Neural cell (in vitro differentiated cells): ENCODE results near the gene MYBPC2. TPM values are rescaled to one million over a fixed set of nuclear protein-coding genes. Genes with fewer than 3 reads are reported as not detected.
A peak's percentile ranks its signal among the peaks of the same experiment; 100 is the strongest.

Experiments used
- H2AFZ ChIP-seq: fragments of 200-600, 300-800 bp; sonication (generic), shearing (Covaris generic); 2 replicates; pipeline ENCODE4 v1.6.0; 2014; ENCODE audit warnings: low read depth, mild to moderate bottlenecking, antibody characterized with exemption, low read length, moderate library complexity
- H3F3A ChIP-seq: fragments of 200-600 bp; shearing (Covaris generic); 2 replicates; pipeline ENCODE4 v1.6.1; 2016; ENCODE audit warnings: mild to moderate bottlenecking, moderate library complexity, mixed read lengths, antibody characterized with exemption, low read length; ENCODE audit not compliant: insufficient read depth, poor library complexity, severe bottlenecking
- H3K27ac ChIP-seq: fragments of 200-600, 300-800 bp; sonication (generic), shearing (Covaris generic); 2 replicates; pipeline ENCODE4 v1.5.1; 2014; ENCODE audit warnings: mild to moderate bottlenecking, low read length, moderate library complexity
- H3K27me3 ChIP-seq: fragments of 300-800, 200-600 bp; sonication (generic), shearing (Covaris generic); 2 replicates; pipeline ENCODE4 v1.6.0; 2014; ENCODE audit warnings: mild to moderate bottlenecking, low read depth, low read length, moderate library complexity; ENCODE audit not compliant: insufficient read depth
- H3K36me3 ChIP-seq: fragments of 300-800, 200-600 bp; sonication (generic), shearing (Covaris generic); 2 replicates; pipeline ENCODE4 v1.5.1; 2014; ENCODE audit warnings: mild to moderate bottlenecking, antibody characterized with exemption, low read length, moderate library complexity; ENCODE audit not compliant: insufficient read depth
- H3K4me2 ChIP-seq: fragments of 300-800, 200-600 bp; sonication (generic), shearing (Covaris generic); 2 replicates; pipeline ENCODE4 v1.6.0; 2014; ENCODE audit warnings: mild to moderate bottlenecking, low read length
- H3K4me3 ChIP-seq: fragments of 300-800, 200-600 bp; sonication (generic), shearing (Covaris generic); 2 replicates; pipeline ENCODE4 v1.5.1; 2014; ENCODE audit warnings: mild to moderate bottlenecking, low read length, moderate library complexity
- H3K79me2 ChIP-seq: fragments of 200-600 bp; shearing (Covaris generic); replicated peaks from 2 replicates; pipeline ENCODE4 v1.6.0; 2014; ENCODE audit warnings: mild to moderate bottlenecking, low read length, moderate library complexity; ENCODE audit not compliant: insufficient read depth
- H3K9ac ChIP-seq: fragments of 300-800, 200-600 bp; sonication (generic), shearing (Covaris generic); 2 replicates; pipeline ENCODE4 v1.6.1; 2016; ENCODE audit warnings: mild to moderate bottlenecking, low read length, mixed read lengths
- H3K9me2 ChIP-seq: fragments of 200-600 bp; shearing (Covaris generic); 2 replicates; pipeline ENCODE4 v1.6.1; 2016; ENCODE audit warnings: mild to moderate bottlenecking, low read length, mixed read lengths; ENCODE audit not compliant: insufficient read depth
- H3K9me3 ChIP-seq: fragments of 200-600, 300-800 bp; sonication (generic), shearing (Covaris generic); 2 replicates; pipeline ENCODE4 v1.6.1; 2016; ENCODE audit warnings: mild to moderate bottlenecking, mixed run types, low read length, moderate library complexity, mixed read lengths
- H4K20me1 ChIP-seq: fragments of 200-600 bp; shearing (Covaris generic); 2 replicates; pipeline ENCODE4 v1.6.1; 2016; ENCODE audit warnings: mild to moderate bottlenecking, mixed run types; ENCODE audit not compliant: insufficient read depth
- EP300 ChIP-seq: fragments of 450-650 bp; conservative IDR thresholded peaks from 2 replicates; pipeline ENCODE4 v1.6.1; 2014; ENCODE audit warnings: antibody characterized with exemption, mild to moderate bottlenecking, moderate library complexity; ENCODE audit not compliant: poor library complexity, severe bottlenecking
- EZH2 ChIP-seq: fragments of 200-600, 300-800 bp; shearing (Covaris generic), sonication (generic); IDR thresholded peaks from 2 replicates; pipeline ENCODE4 v1.6.1; 2014; ENCODE audit warnings: antibody characterized with exemption, low read length, borderline replicate concordance, mild to moderate bottlenecking; ENCODE audit not compliant: insufficient read depth, poor library complexity, severe bottlenecking
- MXI1 ChIP-seq: fragments of 450-650 bp; conservative IDR thresholded peaks from 2 replicates; pipeline ENCODE4 v1.6.1; 2014; ENCODE audit warnings: antibody characterized with exemption, mild to moderate bottlenecking; ENCODE audit not compliant: poor library complexity, severe bottlenecking
- POLR2AphosphoS5 ChIP-seq: IDR thresholded peaks from 2 replicates; pipeline ENCODE4 v1.6.1; 2012
- RAD21 ChIP-seq: fragments of 450-650 bp; conservative IDR thresholded peaks from 2 replicates; pipeline ENCODE4 v1.6.1; 2014; ENCODE audit warnings: antibody characterized with exemption, mild to moderate bottlenecking, moderate library complexity
- SMC3 ChIP-seq: fragments of 450-650 bp; conservative IDR thresholded peaks from 2 replicates; pipeline ENCODE4 v1.6.1; 2014; ENCODE audit warnings: antibody characterized with exemption, mild to moderate bottlenecking, moderate library complexity; ENCODE audit not compliant: poor library complexity
- TAF1 ChIP-seq: IDR thresholded peaks from 2 replicates; pipeline ENCODE4 v1.6.1; 2012; ENCODE audit warnings: low read depth
- polyA plus RNA-seq: library from polyadenylated mRNA; depleted of rRNA; stranded (reverse); fragments of >200 nt; gene quantifications from 2 replicates; pipeline ENCODE4 v1.2.3, GENCODE V29; 2014
- TF ChIP-seq, protein P1 (sequence below): fragments of 450-650 bp; IDR thresholded peaks from 2 replicates; pipeline ENCODE4 v1.5.1; 2014; ENCODE audit warnings: antibody characterized with exemption, mild to moderate bottlenecking, moderate library complexity; ENCODE audit not compliant: poor library complexity, severe bottlenecking
- TF ChIP-seq, protein P2 (sequence below): IDR thresholded peaks from 2 replicates; pipeline ENCODE4 v1.6.1; 2012; ENCODE audit warnings: borderline replicate concordance

Gene MYBPC2
- polyA plus RNA-seq, 1 donor from 2014 or later: not detected

DNA sequence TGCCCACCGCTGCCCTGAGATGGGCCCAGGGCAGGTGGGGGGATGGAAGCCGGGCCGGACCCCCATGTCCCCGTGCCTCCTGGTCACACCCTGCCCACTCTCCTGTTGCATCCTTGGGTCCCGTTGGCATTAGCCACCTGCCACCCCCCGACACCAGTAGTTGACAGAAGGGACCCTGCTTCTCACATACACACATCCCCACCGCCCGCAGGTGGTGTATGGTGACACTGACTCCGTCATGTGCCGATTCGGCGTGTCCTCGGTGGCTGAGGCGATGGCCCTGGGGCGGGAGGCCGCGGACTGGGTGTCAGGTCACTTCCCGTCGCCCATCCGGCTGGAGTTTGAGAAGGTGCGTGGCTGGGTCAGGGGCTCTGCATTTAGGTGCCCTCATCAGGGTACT lies 19.2 kb upstream of the MYBPC2 start:
- no peak overlapping the region for H3K9ac ChIP-seq
- H3K4me2 ChIP-seq: no peak overlapping the region
- H3K27ac ChIP-seq: no peak overlapping the region
- no peak overlapping the region for H3K4me3 ChIP-seq
- TF ChIP-seq RAD21 (no peak), EP300 (no peak)
- no peaks in the 10 kb centered on the region for H3F3A ChIP-seq
- H3K9me3 ChIP-seq: no peaks in the 10 kb centered on the region
- no peaks in the 10 kb centered on the region for H4K20me1 ChIP-seq
- no peak overlapping the region for H2AFZ ChIP-seq
- no peaks in the 10 kb centered on the region for H3K9me2 ChIP-seq
- H3K79me2 ChIP-seq: no peaks in the 10 kb centered on the region
- H3K27me3 ChIP-seq: peaks cover 3% of the 10 kb centered on the region
- H3K36me3 ChIP-seq: no peaks in the 10 kb centered on the region

DNA sequence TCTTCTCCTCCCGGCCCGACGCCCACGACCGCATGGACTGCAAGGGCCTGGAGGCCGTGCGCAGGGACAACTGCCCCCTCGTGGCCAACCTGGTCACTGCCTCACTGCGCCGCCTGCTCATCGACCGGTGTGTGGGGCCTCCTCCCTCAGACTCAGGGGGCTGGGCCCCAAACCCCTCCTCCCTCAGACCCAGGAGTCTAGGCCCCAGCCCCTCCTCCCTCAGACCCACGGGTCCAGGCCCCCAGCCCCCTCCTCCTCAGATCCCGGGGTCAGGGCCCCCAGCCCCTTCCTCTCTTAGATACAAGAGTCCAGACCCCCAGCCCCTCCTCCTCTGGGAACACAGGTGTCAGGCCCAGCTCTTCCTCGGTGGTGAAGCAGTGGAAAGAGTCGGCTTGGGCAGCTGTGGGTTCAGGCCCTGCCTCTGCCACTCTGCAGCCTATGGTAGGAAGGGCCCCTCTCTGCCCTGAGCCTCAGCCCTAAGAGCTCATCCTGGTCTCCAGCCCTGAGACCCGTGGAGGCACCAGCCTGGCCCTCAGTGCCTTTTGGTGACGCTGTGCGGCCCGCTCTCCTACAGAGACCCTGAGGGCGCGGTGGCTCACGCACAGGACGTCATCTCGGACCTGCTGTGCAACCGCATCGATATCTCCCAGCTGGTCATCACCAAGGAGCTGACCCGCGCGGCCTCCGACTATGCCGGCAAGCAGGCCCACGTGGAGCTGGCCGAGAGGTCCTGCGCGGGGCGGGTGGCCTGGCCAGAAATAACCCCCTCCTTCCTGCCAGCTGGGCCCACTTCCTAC lies 17.6 kb upstream of the MYBPC2 start:
- Histone ChIP-seq H3K4me3 (no peak overlapping the region), H2AFZ (no peak overlapping the region), H3K9me3 (no peaks in the 10 kb centered on the region), H3K79me2 (no peaks in the 10 kb centered on the region), H3F3A (no peaks in the 10 kb centered on the region), H3K9me2 (no peaks in the 10 kb centered on the region), H3K4me2 (no peak overlapping the region), H3K36me3 (no peaks in the 10 kb centered on the region), H4K20me1 (no peaks in the 10 kb centered on the region), H3K27me3 (peaks cover 14% of the 10 kb centered on the region), H3K9ac (no peak overlapping the region), H3K27ac (no peak overlapping the region)
- TF ChIP-seq EZH2 (no peak), POLR2AphosphoS5 (no peak), SMC3 (peak; percentile 40), RAD21 (peak; percentile 18), MXI1 (no peak)
- TF ChIP-seq, protein P1, sequence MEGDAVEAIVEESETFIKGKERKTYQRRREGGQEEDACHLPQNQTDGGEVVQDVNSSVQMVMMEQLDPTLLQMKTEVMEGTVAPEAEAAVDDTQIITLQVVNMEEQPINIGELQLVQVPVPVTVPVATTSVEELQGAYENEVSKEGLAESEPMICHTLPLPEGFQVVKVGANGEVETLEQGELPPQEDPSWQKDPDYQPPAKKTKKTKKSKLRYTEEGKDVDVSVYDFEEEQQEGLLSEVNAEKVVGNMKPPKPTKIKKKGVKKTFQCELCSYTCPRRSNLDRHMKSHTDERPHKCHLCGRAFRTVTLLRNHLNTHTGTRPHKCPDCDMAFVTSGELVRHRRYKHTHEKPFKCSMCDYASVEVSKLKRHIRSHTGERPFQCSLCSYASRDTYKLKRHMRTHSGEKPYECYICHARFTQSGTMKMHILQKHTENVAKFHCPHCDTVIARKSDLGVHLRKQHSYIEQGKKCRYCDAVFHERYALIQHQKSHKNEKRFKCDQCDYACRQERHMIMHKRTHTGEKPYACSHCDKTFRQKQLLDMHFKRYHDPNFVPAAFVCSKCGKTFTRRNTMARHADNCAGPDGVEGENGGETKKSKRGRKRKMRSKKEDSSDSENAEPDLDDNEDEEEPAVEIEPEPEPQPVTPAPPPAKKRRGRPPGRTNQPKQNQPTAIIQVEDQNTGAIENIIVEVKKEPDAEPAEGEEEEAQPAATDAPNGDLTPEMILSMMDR: peak; percentile 47

- no peak overlapping the region for H3K4me2 ChIP-seq
- no peak for TF ChIP-seq POLR2AphosphoS5
- no peak for TF ChIP-seq MXI1
- TF ChIP-seq SMC3: no peak
- no peak for TF ChIP-seq EP300
- no peak for TF ChIP-seq EZH2
- TF ChIP-seq, protein P1: no peak
- no peak for TF ChIP-seq TAF1
- TF ChIP-seq, protein P2, sequence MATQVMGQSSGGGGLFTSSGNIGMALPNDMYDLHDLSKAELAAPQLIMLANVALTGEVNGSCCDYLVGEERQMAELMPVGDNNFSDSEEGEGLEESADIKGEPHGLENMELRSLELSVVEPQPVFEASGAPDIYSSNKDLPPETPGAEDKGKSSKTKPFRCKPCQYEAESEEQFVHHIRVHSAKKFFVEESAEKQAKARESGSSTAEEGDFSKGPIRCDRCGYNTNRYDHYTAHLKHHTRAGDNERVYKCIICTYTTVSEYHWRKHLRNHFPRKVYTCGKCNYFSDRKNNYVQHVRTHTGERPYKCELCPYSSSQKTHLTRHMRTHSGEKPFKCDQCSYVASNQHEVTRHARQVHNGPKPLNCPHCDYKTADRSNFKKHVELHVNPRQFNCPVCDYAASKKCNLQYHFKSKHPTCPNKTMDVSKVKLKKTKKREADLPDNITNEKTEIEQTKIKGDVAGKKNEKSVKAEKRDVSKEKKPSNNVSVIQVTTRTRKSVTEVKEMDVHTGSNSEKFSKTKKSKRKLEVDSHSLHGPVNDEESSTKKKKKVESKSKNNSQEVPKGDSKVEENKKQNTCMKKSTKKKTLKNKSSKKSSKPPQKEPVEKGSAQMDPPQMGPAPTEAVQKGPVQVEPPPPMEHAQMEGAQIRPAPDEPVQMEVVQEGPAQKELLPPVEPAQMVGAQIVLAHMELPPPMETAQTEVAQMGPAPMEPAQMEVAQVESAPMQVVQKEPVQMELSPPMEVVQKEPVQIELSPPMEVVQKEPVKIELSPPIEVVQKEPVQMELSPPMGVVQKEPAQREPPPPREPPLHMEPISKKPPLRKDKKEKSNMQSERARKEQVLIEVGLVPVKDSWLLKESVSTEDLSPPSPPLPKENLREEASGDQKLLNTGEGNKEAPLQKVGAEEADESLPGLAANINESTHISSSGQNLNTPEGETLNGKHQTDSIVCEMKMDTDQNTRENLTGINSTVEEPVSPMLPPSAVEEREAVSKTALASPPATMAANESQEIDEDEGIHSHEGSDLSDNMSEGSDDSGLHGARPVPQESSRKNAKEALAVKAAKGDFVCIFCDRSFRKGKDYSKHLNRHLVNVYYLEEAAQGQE: no peak
- no peak for TF ChIP-seq RAD21
- no peak overlapping the region for H3K9ac ChIP-seq
- no peaks in the 10 kb centered on the region for H3F3A ChIP-seq
- H3K4me3 ChIP-seq: no peak overlapping the region
- no peaks in the 10 kb centered on the region for H4K20me1 ChIP-seq
- no peaks in the 10 kb centered on the region for H3K9me3 ChIP-seq
- no peaks in the 10 kb centered on the region for H3K36me3 ChIP-seq
- no peak overlapping the region for H2AFZ ChIP-seq
- H3K27ac ChIP-seq: no peak overlapping the region
- H3K9me2 ChIP-seq: no peaks in the 10 kb centered on the region
- peaks cover 14% of the 10 kb centered on the region for H3K27me3 ChIP-seq
- no peaks in the 10 kb centered on the region for H3K79me2 ChIP-seq
Measured at GRCh38 chr19:50415661-50416033, 17.0 kb upstream of the MYBPC2 start.
